ENCODE data around the gene FES.
"Not testable (repeated sequence)": the region's sequence is repeated elsewhere in the genome, so short reads cannot be mapped to it uniquely, and the experiment has no call there.

The FES gene

GRCh38 chr15:90924375-90924774, 40.1 kb downstream of the FES start:
- TF ChIP-seq ZNF274 (IDR thresholded peaks at IDR 0.05; ENCODE audit: low read depth, low read length): no peak
- H3K4me3 ChIP-seq (ENCODE audit: low read length): no peak overlapping the region

- not testable (repeated sequence) for H3K4me3 ChIP-seq (ENCODE audit: low read length)
These were observed 42.5 kb downstream of the FES start for GRCh38 chr15:90926766-90927165.

DNA sequence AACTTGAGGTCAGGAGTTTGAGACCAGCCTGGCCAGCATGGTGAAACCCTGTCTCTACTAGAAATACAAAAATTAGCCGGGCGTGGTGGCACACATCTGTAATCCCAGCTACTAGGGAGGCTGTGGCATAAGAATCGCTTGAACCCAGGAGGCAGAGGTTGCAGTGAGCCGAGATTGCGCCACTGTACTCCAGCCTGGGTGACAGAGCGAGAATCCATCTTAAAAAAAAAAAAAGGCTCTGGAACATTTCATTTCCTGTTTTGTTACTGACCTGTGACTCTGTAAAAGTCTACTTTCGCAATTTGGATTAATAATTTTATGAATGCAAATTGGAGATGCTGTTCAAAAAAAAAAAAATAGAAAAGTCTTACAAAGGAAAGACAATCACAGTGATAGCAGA, 43.8 kb downstream of the FES start:
- not testable (repeated sequence) for H3K4me3 ChIP-seq (ENCODE audit: low read length)

DNA sequence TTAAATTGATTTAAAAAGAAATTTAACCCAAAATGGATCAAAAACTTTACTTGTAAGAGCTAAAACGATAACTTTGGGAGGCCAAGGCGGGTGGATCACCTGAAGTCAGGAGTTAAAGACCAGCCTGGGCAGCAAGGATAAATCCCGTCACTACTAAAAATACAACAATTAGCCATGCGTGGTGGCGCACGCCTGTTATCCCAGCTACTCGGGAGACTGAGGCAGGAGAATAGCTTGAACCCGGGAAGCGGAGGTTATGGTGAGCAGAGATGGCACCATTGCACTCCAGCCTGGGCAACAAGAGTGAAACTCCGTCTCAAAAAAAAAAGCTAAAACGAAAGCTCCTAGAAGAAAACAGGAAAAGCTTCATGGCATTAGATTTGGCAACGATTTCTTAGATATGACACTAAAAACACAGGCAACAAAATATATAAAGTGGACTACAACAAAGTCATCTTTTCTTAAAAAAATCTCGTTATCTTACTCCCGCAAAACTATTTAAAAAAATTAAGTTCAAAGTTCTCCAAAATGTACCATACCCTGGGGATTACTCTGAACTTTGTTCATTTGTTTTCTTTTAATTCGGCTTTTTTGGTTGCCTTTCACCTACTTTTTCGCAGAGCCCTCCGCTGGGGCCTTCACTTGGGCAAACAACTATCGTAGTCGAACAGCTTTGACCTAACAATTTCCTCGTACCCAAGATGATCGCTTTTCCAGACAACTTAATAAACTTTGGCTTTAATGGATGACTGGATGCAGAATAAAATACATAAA, 45.1 kb downstream of the FES start:
- peak overlapping the region; percentile 81 for H3K4me3 ChIP-seq (ENCODE audit: low read length)
- no peak for TF ChIP-seq ZNF274 (IDR thresholded peaks at IDR 0.05; ENCODE audit: low read depth, low read length)

GRCh38 chr15:90930861-90931574, 46.7 kb downstream of the FES start:
- H3K4me3 ChIP-seq (ENCODE audit: low read length): peak overlapping the region; percentile 81; the same call in 1 of the 2 replicates
- no peak for TF ChIP-seq ZNF274 (IDR thresholded peaks at IDR 0.05; ENCODE audit: low read depth, low read length)

GRCh38 chr15:90931575-90931827, 47.2 kb downstream of the FES start:
- peak overlapping the region; percentile 81; the same call in 1 of the 2 replicates for H3K4me3 ChIP-seq (ENCODE audit: low read length)
- TF ChIP-seq ZNF274 (IDR thresholded peaks at IDR 0.05; ENCODE audit: low read depth, low read length): no peak

- no peak for TF ChIP-seq ZNF274 (IDR thresholded peaks at IDR 0.05; ENCODE audit: low read depth, low read length)
- H3K4me3 ChIP-seq (ENCODE audit: low read length): peak within 1 kb of the TSS; percentile 81
These were observed 47.7 kb downstream of the FES start, which contains the start of gene HDDC3 for GRCh38 chr15:90931828-90932659. HDDC3 (minus strand) TSS chr15:90932549; CDS start chr15:90932540, 9 bp downstream.

GRCh38 chr15:90932660-90932991, 48.3 kb downstream of the FES start:
- no peak for TF ChIP-seq ZNF274 (IDR thresholded peaks at IDR 0.05; ENCODE audit: low read depth, low read length)
- no peak overlapping the region for H3K4me3 ChIP-seq (ENCODE audit: low read length)

GRCh38 chr15:90933301-90933700, 49.0 kb downstream of the FES start:
- no peak for TF ChIP-seq ZNF274 (IDR thresholded peaks at IDR 0.05; ENCODE audit: low read depth, low read length)
- no peak overlapping the region for H3K4me3 ChIP-seq (ENCODE audit: low read length)

- TF ChIP-seq ZNF274 (IDR thresholded peaks at IDR 0.05; ENCODE audit: low read depth, low read length): no peak
These were observed 50.1 kb downstream of the FES start for GRCh38 chr15:90934256-90934948.

DNA sequence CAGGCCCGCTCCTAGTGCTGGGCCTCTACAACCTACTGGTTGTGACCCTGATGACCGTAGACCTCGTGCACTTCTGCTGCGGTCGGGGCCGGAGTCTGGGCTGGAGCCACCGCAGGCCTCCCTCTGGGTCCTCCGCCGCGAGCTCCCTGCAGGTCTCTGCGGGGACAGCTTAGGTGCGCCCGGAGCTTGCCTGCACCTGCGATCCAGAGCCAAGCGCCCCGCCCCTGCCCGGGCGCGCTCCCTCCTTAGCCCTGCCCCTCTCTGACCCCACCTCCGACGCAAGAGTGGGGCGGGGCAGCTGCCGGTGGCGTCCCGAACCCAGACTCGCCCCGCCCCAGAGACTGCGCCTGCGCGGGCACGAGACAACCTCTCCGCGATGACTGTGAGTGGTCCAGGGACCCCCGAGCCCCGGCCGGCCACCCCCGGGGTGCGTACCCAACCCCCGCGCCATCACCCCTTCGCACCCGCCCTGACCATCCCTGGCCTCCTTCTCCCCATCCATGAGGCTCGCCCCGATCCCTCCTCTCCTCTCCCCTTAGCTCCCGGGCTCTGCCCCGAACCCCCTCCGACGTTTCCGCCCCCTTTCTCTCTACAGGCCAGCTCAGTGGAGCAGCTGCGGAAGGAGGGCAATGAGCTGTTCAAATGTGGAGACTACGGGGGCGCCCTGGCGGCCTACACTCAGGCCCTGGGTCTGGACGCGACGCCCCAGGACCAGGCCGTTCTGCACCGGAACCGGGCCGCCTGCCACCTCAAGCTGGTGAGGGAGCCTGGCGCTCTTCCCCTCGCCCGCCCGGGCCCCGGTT, 50.8 kb downstream of the FES start, which contains the start of gene UNC45A:
UNC45A (plus strand) TSS at position 337 of the 803 bp plus-strand sequence; CDS start at position 377, 40 bp downstream.
- no peak for TF ChIP-seq ZNF274 (IDR thresholded peaks at IDR 0.05; ENCODE audit: low read depth, low read length)
- peak within 1 kb of the TSS; percentile 75 for H3K4me3 ChIP-seq (ENCODE audit: low read length)

More at GRCh38 chr15:90934256-90934948, 50.1 kb downstream of the FES start:
- H3K4me3 ChIP-seq (ENCODE audit: low read length): peak overlapping the region; percentile 75

DNA sequence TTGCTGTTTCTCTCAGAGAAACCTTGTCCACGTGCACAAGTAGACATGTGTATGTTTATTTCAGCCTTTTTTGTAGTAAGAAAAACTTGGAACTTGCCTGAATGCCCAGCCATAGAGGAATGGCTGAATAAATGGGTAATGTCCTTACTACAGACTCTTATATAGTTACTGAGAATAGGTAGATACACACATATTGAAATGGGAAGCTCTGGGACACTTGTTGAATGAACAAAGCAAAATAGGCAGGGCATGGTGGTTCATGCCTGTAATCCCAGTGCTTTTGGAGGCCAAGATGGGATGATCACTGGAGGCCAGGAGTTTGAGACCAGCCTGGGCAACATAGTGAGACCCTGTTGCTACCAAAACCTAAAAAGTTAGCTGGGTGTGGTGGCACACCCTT, 52.5 kb downstream of the FES start:
- no peak overlapping the region for H3K4me3 ChIP-seq (ENCODE audit: low read length)
- no peak for TF ChIP-seq ZNF274 (IDR thresholded peaks at IDR 0.05; ENCODE audit: low read depth, low read length)

DNA sequence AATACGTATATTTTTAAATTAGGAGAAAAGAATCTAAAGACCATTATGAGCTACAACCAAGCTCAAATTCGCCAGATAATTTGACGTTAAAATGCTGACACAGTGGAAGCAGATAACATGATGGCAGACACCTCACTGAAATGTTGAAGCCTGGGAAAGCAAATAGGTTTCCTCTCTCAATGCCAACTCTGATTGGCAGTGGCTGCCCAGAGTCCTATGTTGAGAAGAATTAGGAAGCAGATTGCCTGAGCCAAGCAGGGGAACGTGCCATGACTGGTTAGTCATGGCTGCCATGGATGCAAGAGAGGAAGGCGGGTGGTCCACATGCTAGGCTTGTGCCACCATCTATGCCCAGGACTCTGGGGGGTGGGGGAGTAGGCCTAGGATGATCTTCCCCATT, 54.0 kb downstream of the FES start:
- no peak for TF ChIP-seq ZNF274 (IDR thresholded peaks at IDR 0.05; ENCODE audit: low read depth, low read length)
- H3K4me3 ChIP-seq (ENCODE audit: low read length): no peak overlapping the region
